Subcutaneous adipose tissue (tissue), 4 donors: ENCODE results near the gene COL27A1. TPM values are rescaled to one million over a fixed set of nuclear protein-coding genes. Genes with fewer than 3 reads are reported as not detected.

Experiments
- CTCF ChIP-seq: fragments of 450-650 bp; IDR thresholded peaks from one replicate; pipeline ENCODE4 v1.5.1; 2016; ENCODE audit warnings: low read depth, mild to moderate bottlenecking, control low read depth, antibody characterized with exemption, moderate library complexity
- total RNA-seq, 4 donors: library from RNA; depleted of rRNA; stranded (reverse); fragments of >200 nt; gene quantifications; one replicate each; pipeline ENCODE4 v1.1.0, GENCODE V29; 2016

COL27A1 gene
- total RNA-seq, 4 donors from 2014 or later, result 1.0 to 7.7 (median 4.4) TPM

- TF ChIP-seq CTCF, result no peak
Measured at GRCh38 chr9:114192539-114192938, 37.2 kb downstream of the COL27A1 start.

- no peak for TF ChIP-seq CTCF
Measured at GRCh38 chr9:114193090-114193489, 37.8 kb downstream of the COL27A1 start.

- no peak for TF ChIP-seq CTCF
Measured at GRCh38 chr9:114196117-114196516, 40.8 kb downstream of the COL27A1 start.

- TF ChIP-seq CTCF, result no peak
Measured at GRCh38 chr9:114196979-114197622, 41.8 kb downstream of the COL27A1 start.

GRCh38 chr9:114198249-114199040 lies 43.1 kb downstream of the COL27A1 start:
- TF ChIP-seq CTCF, result no peak

- no peak for TF ChIP-seq CTCF
Measured at GRCh38 chr9:114200721-114201300, 45.5 kb downstream of the COL27A1 start.

- no peak for TF ChIP-seq CTCF
Measured at GRCh38 chr9:114202396-114202795, 47.1 kb downstream of the COL27A1 start.
